NOMO-1 treated with dmso at 0.1 percent for 144 hours (cell line): Measurements from ENCODE around the gene MYDGF.
A peak's percentile ranks its signal among the peaks of the same experiment; 100 is the strongest.

Experiments
- DNase-seq: peaks from one replicate; lab custom pipeline; 2025; ENCODE audit not compliant: unreplicated experiment; lab: John Stamatoyannopoulos, UW

The MYDGF gene

GRCh38 chr19:4647676-4648644 lies 22.2 kb downstream of the MYDGF start:
- no peak for DNase-seq

DNA sequence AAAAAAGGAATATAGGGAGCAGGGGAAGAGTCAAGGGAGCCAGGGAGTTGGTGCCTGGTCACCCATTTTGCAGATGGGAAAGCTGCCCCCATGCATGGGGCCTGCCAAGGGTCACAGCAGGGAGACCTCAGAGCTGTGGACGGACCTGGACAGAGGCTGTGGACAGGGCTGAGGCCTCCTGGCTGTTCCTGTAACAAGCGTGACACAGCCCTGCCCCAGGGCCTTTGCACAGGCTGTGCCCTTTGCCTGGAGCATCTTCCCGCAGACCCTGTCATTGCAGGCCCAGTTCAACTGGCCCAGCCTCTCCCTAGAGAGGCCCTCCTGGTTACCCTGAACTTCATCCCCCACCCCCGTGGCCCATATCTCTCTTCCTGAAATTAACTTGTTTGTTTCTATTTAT lies 24.4 kb downstream of the MYDGF start:
- DNase-seq = no peak

DNA sequence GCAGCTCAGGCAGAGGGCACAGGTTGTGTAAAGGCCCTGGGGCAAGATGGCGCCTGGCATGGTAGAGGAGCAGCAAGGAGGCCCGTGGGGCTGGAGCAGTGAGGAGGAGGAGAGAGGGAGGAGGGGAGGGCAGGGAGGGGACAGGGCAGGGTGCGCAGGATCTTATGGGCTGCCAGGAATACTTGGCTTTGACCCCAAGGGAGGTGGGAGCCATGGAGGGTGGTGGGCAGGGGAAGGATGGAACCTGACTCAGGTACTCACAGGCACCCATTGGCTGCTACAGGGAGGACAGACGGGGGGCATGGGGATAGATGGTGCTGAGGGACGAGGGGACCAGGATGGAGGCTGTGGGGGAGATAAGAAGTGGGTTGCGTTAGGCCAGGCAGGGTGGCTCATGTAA lies 27.5 kb downstream of the MYDGF start:
- no peak for DNase-seq

DNA sequence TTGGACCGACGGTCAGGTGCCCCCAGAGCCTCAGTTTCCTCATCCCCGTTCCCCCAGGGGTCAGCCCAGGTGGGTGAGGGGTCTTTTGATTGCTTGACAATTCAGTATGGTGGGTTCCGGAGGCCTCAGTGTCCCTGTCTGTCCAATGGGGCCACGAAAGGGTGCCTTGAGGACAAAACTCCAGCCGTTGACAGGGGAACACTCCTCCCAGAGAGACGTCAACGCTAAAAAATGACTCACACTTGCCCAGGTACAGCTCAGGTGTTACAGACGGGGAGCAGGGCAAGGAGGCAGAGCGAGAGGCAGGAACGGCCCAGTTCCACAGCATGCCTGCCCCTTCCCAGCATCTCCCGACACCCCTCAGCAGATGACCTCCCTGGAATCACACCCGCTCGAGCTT lies 29.0 kb downstream of the MYDGF start:
- DNase-seq = no peak

GRCh38 chr19:4640247-4641000 lies 29.7 kb downstream of the MYDGF start:
- DNase-seq = no peak

GRCh38 chr19:4639531-4640246 lies 30.5 kb downstream of the MYDGF start:
- DNase-seq = no peak

- peak; percentile 100 for DNase-seq
These were observed 31.2 kb downstream of the MYDGF start, which contains the start of gene TNFAIP8L1 for GRCh38 chr19:4638828-4639530. TSS of gene TNFAIP8L1 (plus strand) at chr19:4639516. CDS start at chr19:4651870, 12,354 bp downstream.

DNA sequence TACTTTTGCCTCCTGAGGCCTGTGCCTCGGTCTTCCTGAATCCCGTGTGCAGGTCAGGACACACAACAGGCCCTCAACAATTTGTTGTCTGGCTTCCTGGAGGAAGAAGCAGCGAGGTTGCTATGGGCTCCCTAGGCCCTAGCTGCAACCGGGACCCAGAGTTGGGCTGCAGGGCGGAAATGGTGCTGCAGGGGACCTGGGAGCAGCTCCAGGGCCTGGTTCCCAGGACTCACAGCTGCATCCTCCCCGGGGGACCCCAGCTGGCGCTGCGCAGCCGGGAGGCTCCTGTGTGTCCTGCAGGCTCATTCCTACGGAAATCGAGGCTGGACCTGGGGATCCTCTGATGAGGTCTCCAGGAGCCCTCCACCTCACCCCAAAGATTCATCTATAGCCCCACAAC lies 31.8 kb downstream of the MYDGF start:
- DNase-seq = no peak

GRCh38 chr19:4636761-4637160 lies 33.4 kb downstream of the MYDGF start:
- no peak for DNase-seq

DNA sequence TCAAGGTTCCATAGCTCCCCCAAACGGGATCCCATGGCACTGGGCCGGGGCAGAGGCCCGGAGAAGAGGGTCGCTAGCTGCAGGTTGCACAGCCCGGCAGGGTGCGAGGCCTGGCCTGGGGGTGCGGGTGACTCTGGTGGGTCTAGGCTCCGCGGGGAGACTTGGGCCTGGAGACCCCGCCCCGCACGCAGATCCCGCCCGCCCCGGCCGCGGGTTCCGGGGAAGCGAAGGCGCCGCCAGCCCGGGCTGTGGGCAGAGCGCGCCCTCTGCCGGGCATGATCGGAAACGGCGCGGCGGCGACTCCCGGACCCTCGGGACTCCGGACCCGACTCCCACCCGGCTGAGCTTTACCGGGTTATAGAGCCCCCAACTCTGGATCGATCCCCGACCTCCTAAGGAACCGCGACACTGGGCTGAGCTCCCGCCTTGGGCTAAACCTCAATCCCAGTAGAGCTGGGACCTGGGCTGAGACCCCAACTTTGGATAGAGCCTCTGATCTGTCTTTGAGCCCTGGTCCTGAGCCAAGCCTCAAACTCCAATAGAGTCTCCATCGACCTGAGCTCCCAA lies 33.9 kb downstream of the MYDGF start:
- peak; percentile 60 for DNase-seq

GRCh38 chr19:4635754-4636116 lies 34.4 kb downstream of the MYDGF start:
- DNase-seq = no peak

DNA sequence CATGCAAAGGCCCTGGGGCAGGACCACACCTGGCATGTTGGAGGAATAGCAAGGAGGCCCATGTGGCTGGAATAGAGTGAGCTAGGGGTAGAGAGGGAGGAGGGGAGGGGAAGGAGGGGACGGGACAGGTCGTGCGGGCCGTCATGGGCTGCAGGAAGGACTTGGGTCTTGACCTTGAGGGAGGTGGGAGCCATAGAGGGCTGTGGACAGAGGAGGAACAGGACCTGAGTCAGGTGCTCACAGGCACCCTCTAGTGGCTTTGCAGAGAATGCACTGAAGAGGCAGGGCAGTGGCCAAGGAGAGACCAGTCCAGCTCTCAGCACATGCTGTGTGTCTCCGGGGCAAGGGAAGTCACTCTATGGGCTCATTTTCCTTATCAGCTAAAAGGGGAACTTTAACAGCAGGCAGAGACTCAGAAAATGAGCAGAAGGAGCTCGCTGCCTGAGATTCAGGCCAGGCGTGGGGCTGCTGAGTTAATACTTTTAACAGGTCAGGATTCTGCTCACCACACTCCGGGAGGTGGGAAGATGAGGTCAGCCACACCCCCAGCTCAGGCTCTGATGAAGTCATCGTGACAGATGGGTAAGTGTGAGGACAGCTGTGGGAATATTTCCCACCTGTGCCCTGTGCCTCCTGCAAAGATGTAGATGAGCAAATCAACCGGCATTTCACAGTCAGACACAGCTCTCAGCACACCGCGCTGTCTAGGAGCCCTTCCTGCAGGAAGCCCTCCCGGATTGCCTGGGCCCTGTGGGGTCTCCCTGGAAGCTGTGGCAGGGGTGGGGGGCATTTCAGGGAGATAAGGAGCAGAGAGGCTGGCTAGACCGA lies 36.8 kb downstream of the MYDGF start:
- DNase-seq = peak; percentile 92

DNA sequence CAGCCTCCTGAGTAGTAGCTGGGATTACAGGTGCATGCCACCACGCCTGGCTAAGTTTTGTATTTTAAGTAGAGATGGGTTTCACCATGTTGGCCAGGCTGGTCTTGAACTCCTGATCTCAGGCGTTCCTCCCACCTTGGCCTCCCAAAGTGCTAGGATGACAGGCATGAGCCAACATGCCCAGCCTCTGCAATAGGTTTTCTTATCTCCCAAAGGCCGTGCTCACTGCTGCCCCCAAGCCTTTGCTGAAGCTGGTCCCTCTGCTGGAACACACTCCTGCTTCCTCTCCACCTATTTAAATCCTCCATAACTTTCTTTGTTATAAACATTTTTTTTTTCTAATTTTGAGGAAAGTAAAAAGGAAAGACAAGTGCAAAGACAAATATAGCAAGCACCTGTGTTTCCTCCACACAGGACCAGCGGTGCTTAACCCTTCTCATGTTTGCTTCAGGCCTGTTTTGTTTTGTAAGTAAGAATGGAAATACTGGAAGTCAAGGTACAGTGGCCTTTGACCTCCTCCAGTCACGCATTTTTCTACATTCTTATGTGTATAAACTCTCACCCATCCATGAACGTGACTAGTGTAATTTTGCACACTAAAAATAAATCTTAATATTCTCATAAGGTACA lies 45.3 kb downstream of the MYDGF start:
- DNase-seq = no peak

- DNase-seq = no peak
These were observed 45.8 kb downstream of the MYDGF start for GRCh38 chr19:4624301-4624700.

GRCh38 chr19:4622695-4623421 lies 47.3 kb downstream of the MYDGF start:
- DNase-seq = no peak

DNA sequence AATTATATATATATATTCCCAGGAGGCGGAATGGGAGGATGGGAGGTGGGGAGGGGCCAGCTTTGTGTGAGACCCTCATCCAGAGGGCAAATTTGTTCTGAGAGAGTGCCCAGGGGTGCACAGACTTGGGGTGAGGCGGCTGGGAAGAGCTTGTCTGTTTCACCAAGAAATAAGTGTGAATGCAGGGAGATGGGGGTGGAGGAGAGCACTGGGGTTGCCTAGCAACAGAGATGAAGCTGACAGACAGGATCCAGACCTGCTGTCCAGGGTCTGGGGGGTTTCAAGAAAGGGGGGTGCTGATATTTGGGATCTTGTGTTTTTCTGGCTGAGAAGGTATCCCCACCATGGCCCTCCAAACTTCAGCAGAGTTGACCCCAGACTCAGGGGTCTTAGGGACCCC lies 49.5 kb downstream of the MYDGF start:
- no peak for DNase-seq

GRCh38 chr19:4619668-4620294 lies 50.4 kb downstream of the MYDGF start:
- no peak for DNase-seq

DNA sequence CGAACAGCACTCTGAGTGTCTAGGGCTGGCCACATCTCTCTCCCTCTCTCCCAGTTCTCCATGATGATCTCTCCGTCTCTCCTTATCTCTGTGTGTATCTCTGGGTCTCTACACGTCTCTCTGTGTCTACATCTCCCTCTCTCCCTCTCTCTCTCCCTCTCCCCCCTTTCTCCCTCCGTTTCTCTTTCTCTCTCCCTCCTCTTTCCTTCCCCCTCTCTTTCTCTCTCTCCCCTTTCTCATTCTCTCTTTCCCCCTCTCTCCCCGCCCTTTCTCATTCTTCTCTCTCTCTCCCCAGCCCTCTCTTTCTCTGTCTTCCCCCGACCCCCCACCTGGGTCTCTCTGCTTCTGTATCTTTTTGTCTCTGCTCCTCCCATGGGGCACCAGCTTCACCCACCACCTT lies 52.1 kb downstream of the MYDGF start:
- DNase-seq = no peak
